DOHH2 (cell line): ENCODE results near the gene PTPRS.

ENCODE experiments used
- CTCF ChIP-seq: fragments of 200-600 bp; sonication (generic); IDR thresholded peaks from one replicate; pipeline ENCODE4 v1.5.1; 2014; ENCODE audit warnings: antibody characterized with exemption, mild to moderate bottlenecking, low read depth, low read length; ENCODE audit not compliant: poor library complexity, severe bottlenecking
- EZH2phosphoT487 ChIP-seq: fragments of 200-600 bp; sonication (generic); IDR thresholded peaks from 2 replicates; pipeline ENCODE4 v1.6.1; 2017; ENCODE audit warnings: borderline replicate concordance, mild to moderate bottlenecking, antibody characterized with exemption, low read length, moderate library complexity, mixed read lengths

- TF ChIP-seq CTCF (peak; percentile 52), EZH2phosphoT487 (no peak)
Observed at GRCh38 chr19:5354403-5354802, 13.8 kb upstream of the PTPRS start.
